SU-DHL-6 (cell line): ENCODE measurements around the gene C12orf60.
"Not testable (repeated sequence)": the region's sequence is repeated elsewhere in the genome, so short reads cannot be mapped to it uniquely, and the experiment has no call there.

Experiments
- H2AFZ ChIP-seq: fragments of 200-600 bp; sonication (generic); 2 replicates; pipeline ENCODE4 v1.6.1; 2014; ENCODE audit warnings: low read depth, mild to moderate bottlenecking, moderate library complexity, mixed read lengths, antibody characterized with exemption, low read length; ENCODE audit not compliant: severe bottlenecking
- H3F3A ChIP-seq: fragments of 200-600 bp; shearing (Covaris generic); 2 replicates; pipeline ENCODE4 v1.6.0; 2016; ENCODE audit warnings: antibody characterized with exemption, mild to moderate bottlenecking; ENCODE audit not compliant: insufficient read depth
- H3K27ac ChIP-seq: fragments of 200-600 bp; sonication (generic); 2 replicates; pipeline ENCODE4 v1.5.1; 2016; ENCODE audit warnings: low read depth, mild to moderate bottlenecking, low read length, moderate library complexity, mixed read lengths
- H3K27me3 ChIP-seq: fragments of 200-600 bp; sonication (generic), shearing (Covaris generic); 2 replicates; pipeline ENCODE4 v1.6.0; 2014; ENCODE audit warnings: mild to moderate bottlenecking, low read length
- H3K36me3 ChIP-seq: fragments of 200-600 bp; sonication (generic); 2 replicates; pipeline ENCODE4 v1.6.1; 2014; ENCODE audit warnings: mild to moderate bottlenecking, low read length, mixed read lengths
- H3K4me2 ChIP-seq: fragments of 300-600, 200-600 bp; shearing (Covaris generic), sonication (generic); 2 replicates; pipeline ENCODE4 v1.6.0; 2014; ENCODE audit warnings: low read length, low read depth, mild to moderate bottlenecking; ENCODE audit not compliant: poor library complexity, severe bottlenecking
- H3K4me3 ChIP-seq: fragments of 200-600 bp; sonication (generic); 2 replicates; pipeline ENCODE4 v1.5.1; 2014; ENCODE audit warnings: antibody characterized with exemption, low read length, mild to moderate bottlenecking, mixed read lengths; ENCODE audit not compliant: insufficient read depth, poor library complexity, severe bottlenecking
- H3K79me2 ChIP-seq: fragments of 200-600 bp; sonication (generic); 2 replicates; pipeline ENCODE4 v1.6.1; 2014; ENCODE audit warnings: mild to moderate bottlenecking, low read length, moderate library complexity; ENCODE audit not compliant: insufficient read depth
- H3K9ac ChIP-seq: fragments of 200-600 bp; sonication (generic); 2 replicates; pipeline ENCODE4 v1.7.0; 2014; ENCODE audit warnings: mild to moderate bottlenecking, low read length
- H3K9me2 ChIP-seq: fragments of 200-600 bp; sonication (generic); replicated peaks from 2 replicates; pipeline ENCODE4 v1.6.1; 2014; ENCODE audit warnings: low read length; ENCODE audit not compliant: insufficient read depth
- H3K9me3 ChIP-seq: fragments of 200-600 bp; sonication (generic); 2 replicates; pipeline ENCODE4 v1.6.1; 2014; ENCODE audit warnings: low read length, mixed read lengths; ENCODE audit not compliant: insufficient read depth
- H4K20me1 ChIP-seq: fragments of 200-600 bp; sonication (generic); 2 replicates; pipeline ENCODE4 v1.6.1; 2014; ENCODE audit warnings: low read depth, mild to moderate bottlenecking, antibody characterized with exemption, low read length, moderate library complexity, mixed read lengths
- EZH2phosphoT487 ChIP-seq: fragments of 200-600 bp; sonication (generic), shearing (Covaris generic); conservative IDR thresholded peaks from 2 replicates; pipeline ENCODE4 v1.6.1; 2018; ENCODE audit warnings: mild to moderate bottlenecking, antibody characterized with exemption, low read length, moderate library complexity, mixed read lengths
- TF ChIP-seq, protein P1 (sequence below): fragments of 200-600 bp; sonication (generic); IDR thresholded peaks from one replicate; pipeline ENCODE4 v1.5.1; 2017; ENCODE audit warnings: antibody characterized with exemption, mild to moderate bottlenecking, low read length, moderate library complexity; ENCODE audit not compliant: insufficient read depth, poor library complexity, severe bottlenecking

The C12orf60 gene

GRCh38 chr12:14765398-14765797, 38.1 kb upstream of the C12orf60 start:
- Histone ChIP-seq H3K4me3 (no peak overlapping the region), H3K27me3 (no peaks in the 10 kb centered on the region), H3K36me3 (peaks cover 24% of the 10 kb centered on the region; the same call in 1 of the 2 replicates), H3K27ac (no peak overlapping the region), H3K9ac (no peak overlapping the region), H3K9me2 (no peaks in the 10 kb centered on the region), H3K79me2 (peaks cover 24% of the 10 kb centered on the region), H3K9me3 (no peaks in the 10 kb centered on the region), H2AFZ (no peak overlapping the region), H4K20me1 (no peaks in the 10 kb centered on the region), H3F3A (peaks cover 30% of the 10 kb centered on the region), H3K4me2 (no peak overlapping the region)
- no peak for TF ChIP-seq EZH2phosphoT487
- TF ChIP-seq, protein P1, sequence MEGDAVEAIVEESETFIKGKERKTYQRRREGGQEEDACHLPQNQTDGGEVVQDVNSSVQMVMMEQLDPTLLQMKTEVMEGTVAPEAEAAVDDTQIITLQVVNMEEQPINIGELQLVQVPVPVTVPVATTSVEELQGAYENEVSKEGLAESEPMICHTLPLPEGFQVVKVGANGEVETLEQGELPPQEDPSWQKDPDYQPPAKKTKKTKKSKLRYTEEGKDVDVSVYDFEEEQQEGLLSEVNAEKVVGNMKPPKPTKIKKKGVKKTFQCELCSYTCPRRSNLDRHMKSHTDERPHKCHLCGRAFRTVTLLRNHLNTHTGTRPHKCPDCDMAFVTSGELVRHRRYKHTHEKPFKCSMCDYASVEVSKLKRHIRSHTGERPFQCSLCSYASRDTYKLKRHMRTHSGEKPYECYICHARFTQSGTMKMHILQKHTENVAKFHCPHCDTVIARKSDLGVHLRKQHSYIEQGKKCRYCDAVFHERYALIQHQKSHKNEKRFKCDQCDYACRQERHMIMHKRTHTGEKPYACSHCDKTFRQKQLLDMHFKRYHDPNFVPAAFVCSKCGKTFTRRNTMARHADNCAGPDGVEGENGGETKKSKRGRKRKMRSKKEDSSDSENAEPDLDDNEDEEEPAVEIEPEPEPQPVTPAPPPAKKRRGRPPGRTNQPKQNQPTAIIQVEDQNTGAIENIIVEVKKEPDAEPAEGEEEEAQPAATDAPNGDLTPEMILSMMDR, result no peak

GRCh38 chr12:14766020-14766419, 37.5 kb upstream of the C12orf60 start:
- peaks cover 24% of the 10 kb centered on the region for H3K79me2 ChIP-seq
- H3K27ac ChIP-seq, H3K4me2 ChIP-seq: not testable (repeated sequence)

GRCh38 chr12:14766649-14767215, 36.7 kb upstream of the C12orf60 start:
- no peak for TF ChIP-seq EZH2phosphoT487
- TF ChIP-seq, protein P1, result no peak
- H3F3A ChIP-seq, result peaks cover 41% of the 10 kb centered on the region
- H3K27ac ChIP-seq, result 0 out of 2 replicates have a peak overlapping the region, but pooled peaks have one; percentile 7
- no peak overlapping the region for H3K4me2 ChIP-seq
- no peaks in the 10 kb centered on the region for H4K20me1 ChIP-seq
- peaks cover 24% of the 10 kb centered on the region; the same call in 1 of the 2 replicates for H3K36me3 ChIP-seq
- no peak overlapping the region for H2AFZ ChIP-seq
- no peak overlapping the region for H3K4me3 ChIP-seq
- no peaks in the 10 kb centered on the region for H3K27me3 ChIP-seq
- no peaks in the 10 kb centered on the region for H3K9me2 ChIP-seq
- H3K9ac ChIP-seq, result no peak overlapping the region
- peaks cover 24% of the 10 kb centered on the region for H3K79me2 ChIP-seq
- H3K9me3 ChIP-seq, result no peaks in the 10 kb centered on the region

More at GRCh38 chr12:14766020-14766419, 37.5 kb upstream of the C12orf60 start:
- Histone ChIP-seq H3F3A (peaks cover 35% of the 10 kb centered on the region), H3K36me3 (peaks cover 24% of the 10 kb centered on the region; the same call in 1 of the 2 replicates)
- not testable (repeated sequence) for H3K4me3 ChIP-seq, H3K9me2 ChIP-seq, H2AFZ ChIP-seq, H3K27me3 ChIP-seq, H4K20me1 ChIP-seq, H3K9me3 ChIP-seq, H3K9ac ChIP-seq

- Histone ChIP-seq H3F3A (peaks cover 46% of the 10 kb centered on the region), H3K9ac (no peak overlapping the region), H3K36me3 (peaks cover 21% of the 10 kb centered on the region; the same call in 1 of the 2 replicates), H3K27ac (no peak overlapping the region), H3K27me3 (no peaks in the 10 kb centered on the region), H3K9me2 (no peaks in the 10 kb centered on the region), H3K9me3 (no peaks in the 10 kb centered on the region), H3K79me2 (peaks cover 24% of the 10 kb centered on the region), H4K20me1 (no peaks in the 10 kb centered on the region), H3K4me2 (peak overlapping the region; percentile 91), H2AFZ (no peak overlapping the region), H3K4me3 (no peak overlapping the region)
- TF ChIP-seq EZH2phosphoT487, result no peak
Observed at GRCh38 chr12:14767617-14768016, 35.9 kb upstream of the C12orf60 start.
